Sigmoid colon (tissue), 7 donors: Measurements from ENCODE around the gene LMF2. TPM values are rescaled to one million over a fixed set of nuclear protein-coding genes. Genes with fewer than 3 reads are reported as not detected.
"Not testable (repeated sequence)": the region's sequence is repeated elsewhere in the genome, so short reads cannot be mapped to it uniquely, and the experiment has no call there.

ENCODE experiments used
- DNase-seq: peaks from one replicate; pipeline ENCODE4 v3.0.0-alpha.2; 2019
- H3K27ac ChIP-seq, 4 donors: fragments of 200-600 bp; sonication (generic); one replicate each; pipeline ENCODE4 v1.5.1; 2016 to 2019; ENCODE audit warnings: mild to moderate bottlenecking in 1 of 4
- H3K27me3 ChIP-seq, 3 donors: fragments of 200-600 bp; sonication (generic); one replicate each; pipeline ENCODE4 v1.5.1; 2019; ENCODE audit warnings: mild to moderate bottlenecking in 1 of 3
- H3K36me3 ChIP-seq, 4 donors: fragments of 200-600 bp; sonication (generic); one replicate each; pipeline ENCODE4 v1.5.1; 2016 to 2019
- H3K4me1 ChIP-seq, 4 donors: fragments of 200-600 bp; sonication (generic); one replicate each; pipeline ENCODE4 v1.5.1; 2017 to 2019
- H3K4me3 ChIP-seq, 4 donors: fragments of 200-600 bp; sonication (generic); one replicate each; pipeline ENCODE4 v1.5.1; 2017 to 2019; ENCODE audit warnings: mild to moderate bottlenecking in 2 of 4, moderate library complexity in 1 of 4
- H3K9me3 ChIP-seq, 4 donors: fragments of 200-600 bp in 3 of 4; sonication (generic) in 3 of 4; one replicate each; pipeline versions ENCODE4 v1.5.1 to v1.6.1; 2013 to 2019
- CTCF ChIP-seq, 4 experiments: fragments of 450-650 bp in 3 of 4; fragments of 200-600 bp in 1 of 4; IDR thresholded peaks; one replicate each; pipeline ENCODE4 v1.5.1; 2016 to 2019; ENCODE audit warnings: antibody characterized with exemption in 4 of 4, mild to moderate bottlenecking in 3 of 4, moderate library complexity in 2 of 4
- EP300 ChIP-seq, 4 donors: sonication (generic); formaldehyde crosslinking; IDR thresholded peaks; one replicate each; pipeline ENCODE4 v1.6.1; 2017; ENCODE audit warnings: antibody characterized with exemption in 4 of 4
- POLR2A ChIP-seq, 2 donors: fragments of 450-650 bp; IDR thresholded peaks; one replicate each; pipeline ENCODE4 v1.6.1; 2016; ENCODE audit warnings: antibody characterized with exemption in 2 of 2, mild to moderate bottlenecking in 2 of 2, moderate library complexity in 2 of 2
- POLR2AphosphoS5 ChIP-seq, 4 donors: sonication (generic); formaldehyde crosslinking; IDR thresholded peaks; one replicate each; pipeline ENCODE4 v1.6.1; 2017; ENCODE audit warnings: antibody characterized with exemption in 4 of 4
- WGBS, 2 donors: extraction: QIAGEN DNeasy Blood & Tissue Kit; methylation state at CpG; one replicate each; pipeline ENCODE4 v1.1.7; 2013; 5-methylcytosine and 5-hydroxymethylcytosine counted together
- intact Hi-C: fragments of 100-400 bp; cut with DNase I; formaldehyde crosslinking; loops from one replicate; pipeline ENCODE4 v1.15.1; 2023
- polyA plus RNA-seq, 3 donors: library from polyadenylated mRNA; stranded (reverse); fragments of 200-250 nt; gene quantifications; one replicate each; pipeline ENCODE4 v1.2.3, GENCODE V29; 2013
- total RNA-seq, 4 donors: library from RNA; depleted of rRNA; stranded (reverse); fragments of >200 nt; gene quantifications; one replicate each; pipeline ENCODE4 v1.1.0, GENCODE V29; 2016
- donor health status: healthy with polysubstance abuse.
- donor health status: Bipolar disorder and iron deficiency.
- donor health status: healthy.

LMF2 gene
- total and polyA plus RNA-seq, 7 donors: 7.2 to 61.1 (median 41.4) TPM

- no peak for DNase-seq
- 89 to 92% methylated on average over 19 of the region's 19 CpGs for WGBS, 2 donors
- Histone ChIP-seq H3K27ac (peak overlapping the region in 2 of 4 donors; percentile 15 to 20), H3K27me3 (peaks cover 11 to 60% (median 43%) of the 10 kb centered on the region in 3 donors), H3K9me3 (no peaks in the 10 kb centered on the region), H3K36me3 (no peaks in the 10 kb centered on the region), H3K4me3 (no peak overlapping the region), H3K4me1 (peaks cover 0 to 26% (median 12%) of the 10 kb centered on the region in 4 donors)
- intact Hi-C loops: loop anchor here (5.0 kb wide), 1 partner anchor 80 kb away; no protein-coding TSS in a partner anchor
- TF ChIP-seq CTCF (IDR thresholded peaks at IDR 0.05) (no peak), POLR2AphosphoS5 (IDR thresholded peaks at IDR 0.05) (peak in 2 of 4 donors; percentile 6 to 22), POLR2A (IDR thresholded peaks at IDR 0.05) (no peak), EP300 (IDR thresholded peaks at IDR 0.05) (no peak)
These were observed 35.0 kb upstream of the LMF2 start for GRCh38 chr22:50542416-50542927.

GRCh38 chr22:50541667-50542026 is 34.1 kb upstream of the LMF2 start:
- Histone ChIP-seq H3K27ac (peak overlapping the region in 2 of 4 donors; percentile 15 to 56), H3K4me1 (peaks cover 0 to 26% (median 8%) of the 10 kb centered on the region in 4 donors), H3K27me3 (peaks cover 6 to 59% (median 34%) of the 10 kb centered on the region in 3 donors)
- not testable (repeated sequence) for H3K36me3 ChIP-seq, H3K4me3 ChIP-seq, DNase-seq, H3K9me3 ChIP-seq
- TF ChIP-seq POLR2AphosphoS5 (IDR thresholded peaks at IDR 0.05): peak in 1 of 4 donors; percentile 10
- intact Hi-C loops: loop anchor here (5.0 kb wide), 1 partner anchor 81 kb away; no protein-coding TSS in a partner anchor
- 64% methylated on average over 5 of the region's 5 CpGs for WGBS, 2 donors

GRCh38 chr22:50540381-50540780 is 32.9 kb upstream of the LMF2 start:
- DNase-seq: no peak
- intact Hi-C loops: loop anchor here (5.0 kb wide), 1 partner anchor 82 kb away; no protein-coding TSS in a partner anchor
- Histone ChIP-seq H3K36me3 (no peaks in the 10 kb centered on the region), H3K27me3 (peaks cover 0 to 59% (median 24%) of the 10 kb centered on the region in 3 donors), H3K4me3 (no peak overlapping the region), H3K4me1 (peaks cover 0 to 26% (median 8%) of the 10 kb centered on the region in 4 donors), H3K27ac (peak overlapping the region in 3 of 4 donors; percentile 65 to 75 (median 71)), H3K9me3 (no peaks in the 10 kb centered on the region)
- no peak for TF ChIP-seq CTCF (IDR thresholded peaks at IDR 0.05)
- 74 to 79% methylated on average over 10 of the region's 10 CpGs for WGBS, 2 donors

GRCh38 chr22:50537765-50538164 is 30.3 kb upstream of the LMF2 start:
- TF ChIP-seq EP300 (IDR thresholded peaks at IDR 0.05) (no peak), POLR2AphosphoS5 (IDR thresholded peaks at IDR 0.05) (no peak), CTCF (IDR thresholded peaks at IDR 0.05) (no peak), POLR2A (IDR thresholded peaks at IDR 0.05) (no peak)
- H3K4me1 ChIP-seq: peaks cover 0 to 10% (median 0%) of the 10 kb centered on the region in 4 donors
- peak overlapping the region in 3 of 4 donors; percentile 65 to 75 (median 71) for H3K27ac ChIP-seq
- DNase-seq: no peak
- no peak overlapping the region for H3K4me3 ChIP-seq
- H3K9me3 ChIP-seq: no peaks in the 10 kb centered on the region
- intact Hi-C loops: no loop called here
- no peaks in the 10 kb centered on the region for H3K36me3 ChIP-seq
- 90 to 95% methylated on average over 13 of the region's 13 CpGs for WGBS, 2 donors
- H3K27me3 ChIP-seq: peaks cover 2 to 64% (median 27%) of the 10 kb centered on the region in 3 donors

- no peaks in the 10 kb centered on the region for H3K9me3 ChIP-seq
- no peak overlapping the region for H3K4me3 ChIP-seq
- H3K27me3 ChIP-seq: peaks cover 17 to 80% (median 40%) of the 10 kb centered on the region in 3 donors
- TF ChIP-seq POLR2A (IDR thresholded peaks at IDR 0.05): no peak
- no peak for TF ChIP-seq POLR2AphosphoS5 (IDR thresholded peaks at IDR 0.05)
- TF ChIP-seq CTCF (IDR thresholded peaks at IDR 0.05): no peak
- no peaks in the 10 kb centered on the region for H3K36me3 ChIP-seq
- no peak for DNase-seq
- H3K27ac ChIP-seq: no peak overlapping the region
- intact Hi-C loops: no loop called here
- 85 to 87% methylated on average over 3 of the region's 3 CpGs for WGBS, 2 donors
- peaks cover 0 to 25% (median 13%) of the 10 kb centered on the region in 4 donors for H3K4me1 ChIP-seq
These were observed 28.7 kb upstream of the LMF2 start for GRCh38 chr22:50536226-50536625.
